Central memory CD4-positive, alpha-beta T cell (primary cell): ENCODE results near the gene CYB561A3.

Experiments used
- DNase-seq: peaks from one replicate; pipeline ENCODE4 v3.0.0; 2022

Gene CYB561A3

DNA sequence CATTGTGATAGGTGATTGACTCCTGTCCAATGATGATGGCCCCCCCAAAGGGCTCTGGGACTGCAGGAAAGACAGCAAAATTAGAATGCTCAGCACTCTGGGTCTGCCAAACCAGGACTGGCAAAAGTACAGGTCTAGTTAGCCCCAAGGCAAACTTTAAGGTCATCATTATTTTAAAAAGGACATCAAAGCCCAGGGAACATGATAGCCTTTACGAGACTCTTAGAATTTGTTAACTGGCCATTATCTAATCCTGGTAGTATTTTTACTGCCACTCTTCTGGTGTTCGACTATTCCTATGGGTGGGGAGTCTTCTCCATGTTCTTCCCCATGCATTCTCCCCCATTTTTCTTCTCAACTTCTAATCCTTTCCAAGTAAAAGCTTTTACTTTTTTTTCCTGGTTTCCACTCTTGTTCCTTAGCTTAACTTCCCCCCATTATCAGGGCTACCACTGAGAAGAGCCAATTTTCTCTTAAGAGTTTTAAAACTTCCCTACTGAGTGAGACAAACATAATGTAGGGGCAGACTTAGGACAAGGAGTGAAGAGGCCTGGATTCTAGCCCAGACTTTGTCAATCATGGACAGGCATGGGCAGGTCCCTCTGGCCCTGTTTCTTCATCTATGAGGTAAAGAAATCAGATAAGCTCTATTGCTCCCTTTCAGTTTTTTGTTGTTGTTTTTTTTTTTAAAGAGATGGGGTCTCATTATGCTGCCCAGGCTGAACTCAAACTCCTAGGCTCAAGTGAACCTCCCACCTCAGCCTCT is 35.9 kb downstream of the CYB561A3 start:
- DNase-seq: no peak

DNA sequence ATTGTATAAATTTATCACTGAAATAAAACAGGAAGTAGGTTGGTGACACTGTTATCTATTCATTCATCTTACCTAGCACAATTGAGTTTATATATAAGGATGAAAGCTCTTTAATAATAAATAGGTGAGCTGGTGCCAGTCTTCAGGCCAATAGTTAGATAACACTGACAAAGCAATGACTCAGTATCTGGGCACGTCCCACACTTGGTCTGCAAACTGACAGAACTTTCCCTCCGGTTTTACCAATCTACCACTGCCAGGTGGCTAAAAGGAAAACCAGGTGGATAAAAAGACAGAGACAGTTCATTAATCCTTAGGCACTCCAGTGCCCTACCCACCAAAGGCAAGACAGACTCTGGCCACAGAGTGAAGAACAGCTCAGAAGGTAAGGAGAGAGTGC is 46.4 kb downstream of the CYB561A3 start:
- DNase-seq: no peak

DNA sequence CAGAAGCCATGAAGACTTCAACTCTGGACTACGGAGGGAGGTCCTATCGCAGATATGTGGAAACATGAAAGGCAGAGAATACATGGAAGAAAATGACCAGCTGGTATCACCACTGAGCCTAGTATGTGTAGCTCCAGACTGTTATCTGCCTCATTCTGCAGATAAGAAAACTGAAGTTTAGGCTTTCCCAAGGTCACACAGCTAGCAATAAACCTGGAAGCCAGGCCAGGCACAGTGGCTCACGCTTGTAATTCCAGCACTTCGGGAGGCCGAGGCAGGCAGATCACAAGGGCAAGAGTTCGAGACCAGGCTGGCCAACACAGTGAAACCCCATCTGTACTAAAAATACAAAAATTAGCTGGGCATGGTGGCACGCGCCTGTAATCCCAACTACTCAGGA is 50.9 kb downstream of the CYB561A3 start:
- no peak for DNase-seq

DNA sequence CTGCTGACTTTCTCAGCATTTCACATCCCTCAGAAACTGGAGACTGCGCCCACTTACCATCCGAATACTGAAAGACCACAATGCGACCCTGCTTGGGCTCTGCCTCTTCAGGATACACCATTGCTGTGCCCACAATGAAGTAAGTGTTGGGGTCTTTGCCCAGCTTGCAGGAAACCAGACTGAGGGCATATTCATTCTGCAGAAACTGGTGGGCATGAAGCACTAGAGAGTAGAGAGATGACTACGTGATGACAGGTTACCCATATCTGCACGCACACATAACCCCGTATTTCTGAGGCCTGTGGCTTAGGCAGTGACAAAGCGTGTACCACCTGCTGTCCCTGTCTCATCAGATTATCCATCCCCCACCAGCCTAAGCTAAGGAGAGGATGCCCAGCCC is 51.9 kb downstream of the CYB561A3 start:
- DNase-seq: no peak

DNA sequence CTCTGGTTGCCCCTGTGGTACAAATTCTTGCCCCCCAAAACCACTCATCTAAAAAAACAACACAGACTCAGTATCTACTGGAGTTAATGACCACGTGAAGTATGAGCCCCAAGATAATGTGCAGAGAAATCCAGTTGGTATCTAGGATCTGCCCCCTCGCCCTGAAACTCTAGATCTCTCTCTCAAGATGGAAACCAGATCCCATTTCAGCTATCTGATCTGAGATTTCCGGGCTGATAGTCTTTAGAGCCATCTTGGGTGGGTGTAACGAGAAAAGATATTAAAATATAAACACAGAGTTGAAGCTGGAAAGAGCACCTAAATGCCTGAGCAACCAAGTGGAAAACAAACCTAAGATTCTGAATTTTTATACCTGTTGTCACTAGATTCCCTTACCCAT is 52.5 kb downstream of the CYB561A3 start:
- DNase-seq: no peak

DNA sequence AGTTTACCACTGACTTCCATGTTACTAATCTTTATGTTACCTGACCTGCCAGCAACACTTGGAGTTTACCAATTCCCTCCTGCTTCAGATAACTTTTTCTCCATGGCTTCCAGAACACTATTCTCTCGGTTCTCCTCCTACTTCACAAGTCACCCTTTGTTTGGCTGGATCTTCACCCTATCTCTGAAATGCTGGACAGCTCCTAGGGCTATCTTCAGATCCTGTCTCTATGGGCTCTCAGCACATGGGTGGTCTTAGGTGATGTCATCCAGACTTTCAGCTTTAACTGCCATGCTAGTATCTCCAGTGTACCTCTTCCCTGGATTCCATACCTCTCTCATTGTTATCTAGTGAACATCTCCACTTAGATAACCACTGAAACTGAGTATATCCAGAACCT is 54.3 kb downstream of the CYB561A3 start:
- DNase-seq: no peak

DNA sequence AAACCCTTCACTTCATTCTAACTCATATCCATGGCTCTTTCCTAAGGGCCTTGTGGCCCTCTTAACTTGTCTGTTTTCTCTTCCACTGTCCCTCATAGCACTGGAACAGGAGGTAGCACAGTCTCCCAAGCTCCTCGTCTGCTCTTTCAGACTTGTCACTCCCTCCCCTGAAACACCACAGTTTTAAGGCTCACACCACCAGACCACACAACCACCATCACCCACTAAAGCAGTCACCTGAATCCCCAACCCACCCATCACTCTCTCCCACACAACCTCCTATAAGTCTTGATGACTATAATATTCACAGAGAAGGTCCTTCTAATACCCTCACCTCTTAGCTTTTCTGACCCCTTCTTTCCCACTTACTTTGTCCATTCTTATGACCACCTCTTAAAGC is 55.5 kb downstream of the CYB561A3 start:
- DNase-seq: no peak

DNA sequence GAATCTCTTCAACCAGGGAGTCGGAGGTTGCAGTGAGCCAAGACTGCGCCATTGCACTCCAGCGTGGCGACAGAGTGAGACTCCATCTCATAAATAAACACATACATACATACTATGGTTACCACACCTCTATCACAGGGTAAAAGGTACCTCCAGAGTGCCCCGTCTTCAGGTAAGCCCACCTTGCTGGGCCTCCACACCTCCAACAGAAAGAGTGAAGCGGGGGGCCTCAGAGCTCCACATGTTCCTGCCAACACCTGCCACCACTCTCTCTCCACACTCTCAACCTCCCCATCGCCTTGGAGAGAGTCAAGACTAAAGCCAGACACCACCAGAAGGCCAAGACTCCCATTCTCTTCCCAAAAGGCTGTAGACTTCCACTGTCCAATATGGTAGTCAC is 56.3 kb downstream of the CYB561A3 start:
- DNase-seq: no peak

DNA sequence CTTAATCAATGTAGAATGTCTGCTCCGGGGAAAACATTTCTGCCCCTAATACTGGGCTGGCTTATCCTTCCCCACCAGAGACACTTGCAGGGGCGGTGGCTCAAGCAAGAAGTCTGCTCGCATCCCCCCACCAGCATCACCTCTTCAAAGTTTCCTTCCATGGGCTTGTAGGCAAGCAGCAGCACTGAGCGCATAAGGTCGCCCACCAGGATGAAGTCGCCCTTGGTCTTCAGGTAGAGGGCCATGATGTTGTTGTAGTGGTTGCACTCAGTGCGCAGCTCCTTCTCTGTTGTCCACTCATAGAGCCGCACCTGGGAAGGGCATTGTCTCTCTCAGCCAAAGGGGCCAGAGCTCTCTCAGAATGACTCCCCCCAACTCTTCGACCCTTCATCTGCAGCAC is 58.0 kb downstream of the CYB561A3 start:
- no peak for DNase-seq

DNA sequence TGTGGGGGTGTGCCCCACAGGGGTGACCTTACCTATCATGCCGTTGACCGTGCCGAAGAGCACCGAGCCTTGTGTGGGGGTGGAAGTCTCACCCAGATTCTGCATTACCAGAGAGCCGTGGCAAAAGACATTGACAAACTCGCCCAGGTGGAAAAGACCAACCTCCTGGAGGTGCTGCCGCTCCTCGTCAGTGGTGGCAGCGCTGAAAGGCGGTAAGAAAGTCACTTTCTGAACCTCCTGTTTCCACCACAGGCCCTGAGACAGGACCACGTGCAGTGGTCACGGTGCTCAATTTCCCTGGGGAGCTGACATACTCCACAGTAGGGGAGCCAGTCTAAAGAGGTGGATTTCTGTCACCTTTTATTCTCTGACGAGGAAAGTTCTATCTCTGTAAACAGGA is 59.1 kb downstream of the CYB561A3 start:
- DNase-seq: no peak
